HFF-Myc (cell line): Measurements from ENCODE around the gene SLC7A11.

Experiments used
- DNase-seq: peaks from one replicate; pipeline ENCODE4 v3.0.0-alpha.2; 2011; ENCODE audit warnings: low read depth; ENCODE audit errors: extremely low read depth
- H3K4me3 ChIP-seq: replicated peaks from 2 replicates; pipeline ENCODE4 v1.5.1; 2011; ENCODE audit warnings: low read depth, mild to moderate bottlenecking, control low read depth, low read length
- CTCF ChIP-seq: IDR thresholded peaks from 2 replicates; pipeline ENCODE4 v1.5.1; 2012; ENCODE audit warnings: mild to moderate bottlenecking, low read depth, low read length, control low read depth; ENCODE audit errors: missing control alignments

SLC7A11 gene

GRCh38 chr4:138181287-138181686 lies 60.9 kb downstream of the SLC7A11 start:
- no peak overlapping the region for H3K4me3 ChIP-seq
- no peak for DNase-seq
- TF ChIP-seq CTCF, result no peak

- no peak overlapping the region for H3K4me3 ChIP-seq
- TF ChIP-seq CTCF, result no peak
- DNase-seq, result no peak
Measured at GRCh38 chr4:138178566-138178965, 63.6 kb downstream of the SLC7A11 start.

GRCh38 chr4:138177278-138177968 lies 64.7 kb downstream of the SLC7A11 start:
- no peak for TF ChIP-seq CTCF

GRCh38 chr4:138174981-138175794 lies 67.0 kb downstream of the SLC7A11 start:
- no peak for DNase-seq
- no peak for TF ChIP-seq CTCF
- no peak overlapping the region for H3K4me3 ChIP-seq

More at GRCh38 chr4:138177278-138177968, 64.7 kb downstream of the SLC7A11 start:
- no peak for DNase-seq
- H3K4me3 ChIP-seq, result no peak overlapping the region

GRCh38 chr4:138164208-138164607 lies 77.9 kb downstream of the SLC7A11 start:
- no peak overlapping the region for H3K4me3 ChIP-seq
- TF ChIP-seq CTCF, result no peak
- DNase-seq, result no peak

- TF ChIP-seq CTCF, result no peak
- no peak for DNase-seq
- no peak overlapping the region for H3K4me3 ChIP-seq
Measured at GRCh38 chr4:138163171-138163570, 79.0 kb downstream of the SLC7A11 start.
